OCI-LY1 (cell line): Measurements from ENCODE around the gene EYS.

Experiments
- H2AFZ ChIP-seq: fragments of 200-600 bp; sonication (generic), shearing (Covaris generic); 2 replicates; pipeline ENCODE4 v1.6.0; 2014; ENCODE audit warnings: antibody characterized with exemption, mild to moderate bottlenecking, low read length
- H3F3A ChIP-seq: fragments of 200-600 bp; sonication (generic), shearing (Covaris generic); 2 replicates; pipeline ENCODE4 v1.6.0; 2014; ENCODE audit warnings: mild to moderate bottlenecking, antibody characterized with exemption, low read length, moderate library complexity; ENCODE audit not compliant: insufficient read depth
- H3K27ac ChIP-seq: fragments of 200-600 bp; sonication (generic); 2 replicates; pipeline ENCODE4 v1.5.1; 2014; ENCODE audit warnings: low read length, mixed run types, mild to moderate bottlenecking, low read depth; ENCODE audit not compliant: poor library complexity, severe bottlenecking
- H3K27me3 ChIP-seq: fragments of 200-600 bp; sonication (generic); 2 replicates; pipeline ENCODE4 v1.6.0; 2014; ENCODE audit warnings: antibody characterized with exemption, mild to moderate bottlenecking, low read length, moderate library complexity; ENCODE audit not compliant: insufficient read depth
- H3K36me3 ChIP-seq: fragments of 200-600 bp; sonication (generic); 2 replicates; pipeline ENCODE4 v1.6.1; 2014; ENCODE audit warnings: mild to moderate bottlenecking, antibody characterized with exemption, low read length, moderate library complexity, mixed read lengths; ENCODE audit not compliant: insufficient read depth
- H3K4me1 ChIP-seq: fragments of 200-600 bp; sonication (generic); 2 replicates; pipeline ENCODE4 v1.5.1; 2014; ENCODE audit warnings: mild to moderate bottlenecking, low read length, moderate library complexity; ENCODE audit not compliant: insufficient read depth, severe bottlenecking
- H3K4me2 ChIP-seq: fragments of 200-600 bp; sonication (generic), shearing (Covaris generic); 2 replicates; pipeline ENCODE4 v1.6.1; 2014; ENCODE audit warnings: low read length
- H3K4me3 ChIP-seq: fragments of 200-600 bp; sonication (generic); 2 replicates; pipeline ENCODE4 v1.5.1; 2014; ENCODE audit warnings: low read length, low read depth, mild to moderate bottlenecking, mixed read lengths; ENCODE audit not compliant: poor library complexity, severe bottlenecking
- H3K79me2 ChIP-seq: fragments of 200-600 bp; shearing (Covaris generic); 2 replicates; pipeline ENCODE4 v1.6.1; 2016; ENCODE audit warnings: mixed run types, low read length, mixed read lengths; ENCODE audit not compliant: insufficient read depth
- H3K9ac ChIP-seq: fragments of 200-600 bp; sonication (generic), shearing (Covaris generic); 2 replicates; pipeline ENCODE4 v1.6.1; 2014; ENCODE audit warnings: mild to moderate bottlenecking, low read length, mixed read lengths
- H3K9me2 ChIP-seq: fragments of 200-600 bp; sonication (generic), shearing (Covaris generic); 2 replicates; pipeline ENCODE4 v1.6.1; 2014; ENCODE audit warnings: low read depth, mild to moderate bottlenecking, low read length, mixed read lengths
- H3K9me3 ChIP-seq: fragments of 200-600 bp; shearing (Covaris generic); 2 replicates; pipeline ENCODE4 v1.6.1; 2014; ENCODE audit warnings: low read length, mixed read lengths
- H4K20me1 ChIP-seq: fragments of 200-600 bp; sonication (generic), shearing (Covaris generic); 2 replicates; pipeline ENCODE4 v1.6.0; 2016; ENCODE audit warnings: mild to moderate bottlenecking, low read length; ENCODE audit not compliant: insufficient read depth
- EZH2 ChIP-seq: fragments of 200-600 bp; sonication (generic), shearing (Covaris generic); IDR thresholded peaks from 2 replicates; pipeline ENCODE4 v1.8.0; 2017; ENCODE audit warnings: borderline replicate concordance, mixed run types, mild to moderate bottlenecking, antibody characterized with exemption, low read length, moderate library complexity, mixed read lengths
- TF ChIP-seq, protein P1 (sequence below): fragments of 200-600 bp; sonication (generic), shearing (Covaris generic); IDR thresholded peaks from 2 replicates; pipeline ENCODE4 v1.5.1; 2017; ENCODE audit warnings: mild to moderate bottlenecking, antibody characterized with exemption, low read length, moderate library complexity, mixed read lengths

Gene EYS

DNA sequence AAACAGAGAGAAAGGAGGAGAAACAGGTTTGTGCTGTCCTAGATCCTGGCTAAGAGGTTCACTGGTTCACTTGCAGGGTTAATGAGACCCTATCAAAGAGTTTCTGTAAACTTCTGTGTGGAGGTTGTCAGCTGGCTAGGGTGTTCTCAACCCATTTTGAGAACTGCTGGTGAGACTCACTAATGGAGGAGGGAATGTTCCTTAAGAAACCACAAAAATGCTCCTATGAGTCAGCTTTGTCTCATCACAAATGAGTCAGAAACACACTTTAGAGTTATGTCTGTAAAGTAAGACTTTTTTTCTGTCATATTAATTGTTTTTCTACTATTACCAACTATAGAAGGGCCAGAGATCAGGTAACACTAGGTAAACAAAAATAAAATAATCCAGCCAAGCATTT lies 1187.0 kb downstream of the EYS start:
- no peak overlapping the region for H3K9ac ChIP-seq
- no peak overlapping the region for H3K27ac ChIP-seq
- H3K27me3 ChIP-seq, result no peaks in the 10 kb centered on the region
- TF ChIP-seq, protein P1, sequence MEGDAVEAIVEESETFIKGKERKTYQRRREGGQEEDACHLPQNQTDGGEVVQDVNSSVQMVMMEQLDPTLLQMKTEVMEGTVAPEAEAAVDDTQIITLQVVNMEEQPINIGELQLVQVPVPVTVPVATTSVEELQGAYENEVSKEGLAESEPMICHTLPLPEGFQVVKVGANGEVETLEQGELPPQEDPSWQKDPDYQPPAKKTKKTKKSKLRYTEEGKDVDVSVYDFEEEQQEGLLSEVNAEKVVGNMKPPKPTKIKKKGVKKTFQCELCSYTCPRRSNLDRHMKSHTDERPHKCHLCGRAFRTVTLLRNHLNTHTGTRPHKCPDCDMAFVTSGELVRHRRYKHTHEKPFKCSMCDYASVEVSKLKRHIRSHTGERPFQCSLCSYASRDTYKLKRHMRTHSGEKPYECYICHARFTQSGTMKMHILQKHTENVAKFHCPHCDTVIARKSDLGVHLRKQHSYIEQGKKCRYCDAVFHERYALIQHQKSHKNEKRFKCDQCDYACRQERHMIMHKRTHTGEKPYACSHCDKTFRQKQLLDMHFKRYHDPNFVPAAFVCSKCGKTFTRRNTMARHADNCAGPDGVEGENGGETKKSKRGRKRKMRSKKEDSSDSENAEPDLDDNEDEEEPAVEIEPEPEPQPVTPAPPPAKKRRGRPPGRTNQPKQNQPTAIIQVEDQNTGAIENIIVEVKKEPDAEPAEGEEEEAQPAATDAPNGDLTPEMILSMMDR, result no peak
- TF ChIP-seq EZH2, result no peak
- H2AFZ ChIP-seq, result no peak overlapping the region
- no peaks in the 10 kb centered on the region for H3K9me3 ChIP-seq
- no peak overlapping the region for H3K4me3 ChIP-seq
- H3K9me2 ChIP-seq, result no peaks in the 10 kb centered on the region
- no peaks in the 10 kb centered on the region for H3K36me3 ChIP-seq
- no peaks in the 10 kb centered on the region for H3K4me1 ChIP-seq
- no peaks in the 10 kb centered on the region for H4K20me1 ChIP-seq
- no peak overlapping the region for H3K4me2 ChIP-seq
- H3F3A ChIP-seq, result no peaks in the 10 kb centered on the region
- no peaks in the 10 kb centered on the region for H3K79me2 ChIP-seq

DNA sequence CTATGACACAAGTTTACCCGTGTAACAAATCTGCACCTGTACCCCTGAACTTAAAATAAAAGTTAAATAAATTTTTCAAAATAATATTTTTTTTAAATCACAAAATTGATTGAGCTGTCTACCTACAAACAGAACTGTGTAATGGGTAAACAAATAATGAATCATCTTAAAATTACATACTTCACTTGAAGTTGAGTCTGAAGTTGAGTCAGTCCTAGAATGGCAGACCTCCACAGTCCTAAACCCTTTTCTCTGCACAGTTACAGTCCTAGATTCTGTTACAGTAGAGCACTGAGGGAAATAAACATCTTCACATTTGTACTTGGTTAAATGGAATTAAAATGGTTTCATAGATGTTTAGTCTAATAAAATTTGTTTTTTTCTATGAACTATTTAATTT lies 1190.6 kb downstream of the EYS start:
- Histone ChIP-seq H3K36me3 (no peaks in the 10 kb centered on the region), H3K4me2 (no peak overlapping the region)

DNA sequence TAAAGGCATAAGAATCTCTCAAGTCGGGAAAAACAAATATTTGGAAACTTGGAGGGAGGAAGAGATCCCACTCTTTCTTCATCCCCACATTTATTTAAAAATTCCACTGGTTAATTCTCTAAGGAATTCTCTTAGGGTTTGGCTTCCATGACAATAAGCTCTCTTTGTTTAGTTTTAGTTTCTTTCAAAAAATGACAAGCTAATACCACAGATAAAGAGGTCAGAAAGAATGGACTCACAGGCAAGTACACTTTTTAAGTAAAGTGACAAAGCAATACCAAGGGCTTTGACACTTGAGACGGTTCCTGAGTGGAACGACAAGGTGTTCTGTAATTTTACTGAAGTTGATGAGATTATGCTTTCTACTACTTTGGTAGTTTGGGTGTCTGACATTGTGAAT lies 1199.4 kb downstream of the EYS start:
- Histone ChIP-seq H3K79me2 (no peaks in the 10 kb centered on the region), H3K9me2 (no peaks in the 10 kb centered on the region), H3K4me1 (no peaks in the 10 kb centered on the region), H3K9me3 (no peaks in the 10 kb centered on the region), H3K27ac (no peak overlapping the region), H3K27me3 (no peaks in the 10 kb centered on the region), H3K4me2 (no peak overlapping the region), H3F3A (no peaks in the 10 kb centered on the region), H2AFZ (no peak overlapping the region), H4K20me1 (no peaks in the 10 kb centered on the region), H3K4me3 (no peak overlapping the region), H3K9ac (no peak overlapping the region), H3K36me3 (no peaks in the 10 kb centered on the region)
- TF ChIP-seq, protein P1, result no peak
- TF ChIP-seq EZH2, result no peak

More for the DNA sequence above, 1190.6 kb downstream of the EYS start:
- H3K9me2 ChIP-seq, result no peaks in the 10 kb centered on the region
- no peaks in the 10 kb centered on the region for H4K20me1 ChIP-seq
- no peak overlapping the region for H3K4me3 ChIP-seq
- H3K27me3 ChIP-seq, result no peaks in the 10 kb centered on the region
- H3K9ac ChIP-seq, result no peak overlapping the region
- no peaks in the 10 kb centered on the region for H3K79me2 ChIP-seq
- no peak for TF ChIP-seq EZH2
- TF ChIP-seq, protein P1, result no peak
- H3K4me1 ChIP-seq, result no peaks in the 10 kb centered on the region
- H3K27ac ChIP-seq, result no peak overlapping the region
- no peak overlapping the region for H2AFZ ChIP-seq
- H3K9me3 ChIP-seq, result no peaks in the 10 kb centered on the region
- no peaks in the 10 kb centered on the region for H3F3A ChIP-seq
